Nucleus accumbens (tissue), 56 donors: ENCODE data around the gene WDR41.
A peak's percentile ranks its signal among the peaks of the same experiment; 100 is the strongest.
"Not testable (repeated sequence)": the region's sequence is repeated elsewhere in the genome, so short reads cannot be mapped to it uniquely, and the experiment has no call there.

Experiments
- DNase-seq, 56 donors: peaks; one replicate each; lab custom pipeline; 2025; lab: John Stamatoyannopoulos, UW

Gene WDR41

DNA sequence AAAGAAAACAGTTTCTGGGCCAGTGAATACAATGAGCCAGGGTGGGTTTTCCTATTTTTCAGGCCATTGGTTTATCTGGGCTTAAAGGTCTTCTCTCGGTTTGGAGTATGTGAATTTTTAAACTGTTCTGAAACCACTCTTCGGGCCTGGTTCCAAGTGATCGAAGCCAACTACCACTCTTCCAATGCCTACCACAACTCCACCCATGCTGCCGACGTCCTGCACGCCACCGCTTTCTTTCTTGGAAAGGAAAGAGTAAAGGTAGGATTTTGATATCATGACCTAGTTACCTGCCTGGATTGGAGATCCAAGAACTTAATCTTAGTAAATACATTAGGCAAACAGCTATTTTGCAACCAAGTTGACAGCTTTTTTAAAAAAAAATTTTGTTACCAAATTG lies 79.1 kb downstream of the WDR41 start:
- no peak for DNase-seq

GRCh38 chr5:77409870-77410621 lies 82.1 kb downstream of the WDR41 start:
- DNase-seq: peak in 2 of 56 donors; percentile 12 to 19

GRCh38 chr5:77407152-77407551 lies 85.0 kb downstream of the WDR41 start:
- DNase-seq: no peak

DNA sequence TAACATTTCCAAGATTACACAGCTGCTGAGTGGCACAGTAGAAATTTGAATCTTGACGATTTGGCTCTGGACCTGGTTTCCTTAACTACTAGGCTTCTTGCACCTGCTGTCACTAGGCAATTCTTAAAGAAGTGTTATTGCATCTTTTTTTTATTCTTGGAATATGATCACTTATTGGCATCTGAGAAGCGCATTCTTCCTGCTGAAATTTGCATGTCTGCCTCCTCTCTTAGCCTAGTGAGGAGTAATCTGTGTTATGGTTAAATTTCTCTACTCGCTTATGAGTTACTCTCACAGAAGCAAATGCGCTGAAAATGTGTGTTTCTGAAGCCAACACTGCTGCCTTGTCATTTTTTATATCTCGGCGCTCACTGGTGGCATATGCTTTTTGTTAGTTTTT lies 89.3 kb downstream of the WDR41 start:
- no peak for DNase-seq

DNA sequence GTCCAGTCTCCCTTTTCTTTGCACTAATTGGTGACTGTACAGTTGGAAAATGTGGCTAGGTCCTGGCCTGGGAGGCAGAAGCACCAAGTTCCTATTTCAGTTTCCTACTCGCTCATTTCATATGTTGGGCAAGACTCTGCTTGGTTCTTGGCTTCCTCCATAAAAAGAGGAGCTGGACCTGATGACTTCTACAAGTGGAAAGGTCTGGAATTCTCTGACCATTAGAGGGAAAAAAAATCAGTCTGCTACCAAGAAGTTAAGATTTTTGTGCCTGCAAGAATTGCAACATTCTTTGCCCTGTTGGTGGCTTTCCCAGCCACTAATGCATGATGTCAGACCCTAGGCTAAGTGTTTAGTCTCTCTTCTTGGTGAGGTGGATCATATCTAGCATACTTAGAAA lies 91.5 kb downstream of the WDR41 start:
- no peak for DNase-seq

DNA sequence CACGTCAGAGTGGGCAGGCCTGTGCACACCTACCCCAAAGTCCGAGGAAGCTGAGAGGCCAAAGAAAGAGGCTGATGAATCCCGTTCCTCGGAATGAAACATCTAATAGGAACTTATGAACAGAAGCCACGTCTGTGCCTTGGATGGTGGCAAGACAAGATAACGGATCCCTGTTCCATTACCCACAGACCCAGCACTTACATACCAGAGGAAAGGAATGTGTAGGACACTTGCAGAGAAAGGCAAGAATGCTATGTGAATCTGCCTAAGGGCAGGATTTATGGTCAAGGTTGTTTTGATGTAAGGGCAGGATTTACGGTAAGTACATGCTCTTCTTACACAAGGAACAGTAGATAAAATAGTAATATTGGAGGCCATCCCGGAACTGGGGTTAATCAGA lies 93.2 kb downstream of the WDR41 start:
- DNase-seq: no peak

GRCh38 chr5:77398458-77398857 lies 93.7 kb downstream of the WDR41 start:
- DNase-seq: no peak

GRCh38 chr5:77397686-77398292 lies 94.3 kb downstream of the WDR41 start:
- no peak for DNase-seq

- no peak for DNase-seq
Observed at GRCh38 chr5:77396017-77396416, 96.1 kb downstream of the WDR41 start.

DNA sequence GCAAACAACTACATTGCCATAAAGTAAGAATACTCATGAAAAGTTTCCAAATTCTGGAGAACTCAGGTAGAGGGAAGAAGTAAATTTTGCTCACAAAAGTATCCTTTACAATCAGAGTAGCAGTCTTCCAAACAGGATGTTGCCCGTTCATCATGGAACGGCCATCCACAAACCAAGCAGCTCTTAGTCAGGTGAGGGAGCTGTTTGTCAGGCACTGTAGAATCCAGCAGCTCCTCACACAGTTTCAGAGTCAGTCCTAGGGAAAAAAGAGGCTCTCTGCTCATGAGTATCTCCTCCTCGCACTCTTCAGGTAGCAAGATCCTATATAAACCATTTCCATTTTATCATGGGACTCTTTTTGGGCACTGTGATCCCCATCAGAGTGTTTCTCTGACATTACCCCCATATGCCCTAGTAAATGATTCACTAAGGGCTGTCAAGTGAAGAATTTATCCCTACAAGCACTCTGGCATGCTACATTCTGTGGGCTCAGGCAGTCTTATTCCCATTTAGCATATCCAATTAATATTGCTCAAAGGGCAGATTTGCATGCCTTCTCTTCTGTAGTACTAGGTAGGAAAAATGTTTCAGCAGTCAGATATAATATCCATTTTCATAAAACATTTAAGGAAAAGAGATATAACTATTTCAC lies 97.9 kb downstream of the WDR41 start:
- DNase-seq: no peak

DNA sequence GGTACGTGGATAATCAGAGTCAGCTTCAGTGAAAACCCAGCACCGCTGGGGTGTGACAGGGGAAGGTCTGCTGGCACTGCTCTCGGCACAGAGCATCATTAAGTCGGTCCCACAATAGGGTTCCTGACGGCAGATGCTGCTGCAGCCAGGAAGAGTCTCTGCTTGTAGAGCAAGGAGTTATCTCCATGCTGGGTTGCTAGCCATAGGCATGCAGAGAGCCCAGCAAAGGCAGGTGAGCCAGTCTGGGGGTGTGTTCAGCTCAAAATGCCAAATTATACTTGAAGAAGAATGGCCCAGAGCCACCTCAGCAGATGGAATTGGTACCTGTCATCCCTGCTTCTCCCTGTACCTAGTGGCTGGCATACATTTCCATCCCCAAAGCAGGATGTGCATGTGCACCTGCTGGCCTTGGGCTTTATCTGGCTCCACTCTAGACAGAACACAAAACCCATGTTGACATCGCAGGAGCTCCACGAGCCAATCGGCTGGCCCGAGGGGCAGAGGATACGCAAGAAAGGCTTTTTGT lies 100.8 kb downstream of the WDR41 start:
- no peak for DNase-seq

DNA sequence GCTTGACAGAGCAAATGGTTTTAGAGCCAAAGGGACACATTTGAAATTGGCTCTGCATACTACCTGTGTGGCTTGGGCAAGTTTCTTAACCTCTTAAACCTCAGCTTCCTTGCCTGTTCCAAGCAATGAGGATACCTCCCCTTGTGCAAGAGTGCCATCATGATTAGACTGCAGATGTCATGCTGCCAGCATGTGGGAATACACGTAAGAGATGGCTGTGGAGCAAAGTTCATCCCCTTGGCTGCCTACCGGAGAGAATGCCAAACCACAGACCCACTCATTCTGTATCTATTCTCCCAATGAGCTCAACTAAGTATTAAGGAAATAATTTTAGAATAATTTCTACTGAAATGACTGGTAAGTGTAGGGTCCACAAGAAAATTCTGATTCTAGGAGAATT lies 101.3 kb downstream of the WDR41 start:
- DNase-seq: no peak

DNA sequence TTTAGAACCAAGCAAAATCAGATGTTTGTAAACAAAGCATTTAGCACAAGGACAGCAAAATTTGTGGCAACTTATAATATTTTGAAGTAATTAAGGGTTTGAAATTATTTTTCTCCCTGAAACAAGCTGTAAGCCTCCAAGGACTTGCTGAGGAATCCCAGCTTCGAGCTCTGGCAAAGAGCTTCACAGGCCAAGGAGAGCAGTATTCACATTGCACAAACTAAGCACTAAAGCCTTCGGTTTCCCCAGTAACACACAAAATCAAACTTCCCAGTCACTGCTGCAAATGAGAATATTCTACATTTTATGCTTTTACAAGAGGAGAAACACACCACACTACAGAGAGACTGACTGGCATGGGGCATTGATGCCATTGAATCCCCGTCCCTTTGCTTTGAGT lies 101.9 kb downstream of the WDR41 start:
- DNase-seq: no peak

- no peak for DNase-seq
Observed at GRCh38 chr5:77389746-77390145, 102.4 kb downstream of the WDR41 start.

DNA sequence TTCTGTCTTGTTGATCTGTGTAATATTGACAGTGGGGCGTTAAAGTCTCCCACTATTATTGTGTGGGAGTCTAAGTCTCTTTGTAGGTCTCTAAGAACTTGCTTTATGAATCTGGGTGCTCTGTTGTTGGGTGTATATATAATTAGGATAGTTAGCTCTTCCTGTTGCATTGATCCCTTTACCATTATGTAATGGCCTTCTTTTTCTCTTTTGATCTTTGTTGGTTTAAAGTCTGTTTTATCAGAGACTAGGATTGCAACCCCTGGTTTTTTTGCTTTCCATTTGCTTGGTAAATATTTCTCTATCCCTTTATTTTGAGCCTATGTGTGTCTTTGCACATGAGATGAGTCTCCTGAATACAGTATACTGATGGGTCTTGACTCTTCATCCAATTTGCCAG lies 105.8 kb downstream of the WDR41 start:
- DNase-seq: not testable (repeated sequence)

DNA sequence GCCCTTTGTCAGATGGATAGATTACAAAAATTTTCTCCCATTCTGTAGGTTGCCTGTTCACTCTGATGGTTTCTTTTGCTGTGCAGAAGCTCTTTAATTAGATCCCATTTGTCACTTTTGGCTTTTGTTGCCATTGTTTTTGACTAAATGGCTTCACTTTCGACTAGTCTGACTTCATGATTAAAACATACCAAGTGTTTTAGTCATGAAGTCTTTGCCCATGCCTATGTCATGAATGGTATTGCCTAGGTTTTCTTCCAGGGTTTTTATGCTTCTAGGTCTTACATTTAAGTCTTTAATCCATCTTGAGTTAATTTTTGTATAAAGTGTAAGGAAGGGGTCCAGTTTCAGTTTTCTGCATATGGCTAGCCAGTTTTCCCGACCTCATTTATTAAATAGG lies 108.8 kb downstream of the WDR41 start:
- DNase-seq: not testable (repeated sequence)
